HAP-1 (cell line): ENCODE measurements around the gene BOLA2.
"Not testable (repeated sequence)": the region's sequence is repeated elsewhere in the genome, so short reads cannot be mapped to it uniquely, and the experiment has no call there.

Source experiments
- DNase-seq, 2 experiments: peaks; one replicate each; pipeline ENCODE4 v3.0.0-alpha.2; 2016 to 2020; ENCODE audit warnings: low spot score in 2 of 2
- H3K27me3 ChIP-seq: fragments of 250-450 bp; sonication (Bioruptor Pico); 2 replicates; pipeline ENCODE4 v1.5.1; 2020; ENCODE audit warnings: low read depth, mild to moderate bottlenecking, moderate library complexity
- H3K36me3 ChIP-seq: fragments of 250-450 bp; sonication (Bioruptor Pico); replicated peaks from 2 replicates; pipeline ENCODE4 v1.5.1; 2020; ENCODE audit warnings: mild to moderate bottlenecking
- H3K4me1 ChIP-seq: fragments of 250-450 bp; sonication (Bioruptor Pico); 2 replicates; pipeline ENCODE4 v1.5.1; 2020; ENCODE audit warnings: mild to moderate bottlenecking
- H3K4me3 ChIP-seq: fragments of 250-450 bp; sonication (Bioruptor Pico); 2 replicates; pipeline ENCODE4 v1.5.1; 2020; ENCODE audit warnings: mild to moderate bottlenecking, moderate library complexity
- H3K9me3 ChIP-seq: fragments of 250-450 bp; sonication (Bioruptor Pico); 2 replicates; pipeline ENCODE4 v1.5.1; 2020; ENCODE audit warnings: mild to moderate bottlenecking, moderate library complexity
- in situ Hi-C: fragments of 300-500 bp; cut with MboI; formaldehyde crosslinking; loops from 3 replicates; pipeline ENCODE4 v1.14.3; 2020; ENCODE audit warnings: low sequenced_read_pairs, inconsistent platforms, mixed read lengths

The BOLA2 gene

GRCh38 chr16:29423587-29423986, 30.6 kb downstream of the BOLA2 start:
- H3K36me3 ChIP-seq, H3K4me3 ChIP-seq, H3K4me1 ChIP-seq, in situ Hi-C loops, H3K9me3 ChIP-seq, DNase-seq, H3K27me3 ChIP-seq: not testable (repeated sequence)

- in situ Hi-C loops, H3K4me3 ChIP-seq: not testable (repeated sequence)
These were observed 48.9 kb downstream of the BOLA2 start for GRCh38 chr16:29405249-29405648.

More at GRCh38 chr16:29405249-29405648, 48.9 kb downstream of the BOLA2 start:
- not testable (repeated sequence) for H3K4me1 ChIP-seq, H3K36me3 ChIP-seq, H3K27me3 ChIP-seq, DNase-seq, H3K9me3 ChIP-seq
